GM19328 (cell line): ENCODE measurements around the gene SHB.

Experiments
- ATAC-seq: cut with Tn5 transposase; IDR thresholded peaks from one replicate; pipeline ENCODE4 v1.9.1; 2021; ENCODE audit warnings: mild to moderate bottlenecking, moderate library complexity; ENCODE audit not compliant: unreplicated experiment

SHB gene

GRCh38 chr9:38043931-38044623 lies 24.9 kb downstream of the SHB start:
- no peak for ATAC-seq

GRCh38 chr9:38042626-38043357 lies 26.2 kb downstream of the SHB start:
- ATAC-seq = no peak

- ATAC-seq = no peak
Observed at GRCh38 chr9:38041564-38042243, 27.3 kb downstream of the SHB start.

GRCh38 chr9:38039907-38040682 lies 28.9 kb downstream of the SHB start:
- no peak for ATAC-seq

- no peak for ATAC-seq
Observed at GRCh38 chr9:38039090-38039906, 29.7 kb downstream of the SHB start.

GRCh38 chr9:38038307-38039089 lies 30.5 kb downstream of the SHB start:
- ATAC-seq = no peak

GRCh38 chr9:38037981-38038306 lies 31.1 kb downstream of the SHB start:
- no peak for ATAC-seq

GRCh38 chr9:38036359-38037084 lies 32.5 kb downstream of the SHB start:
- ATAC-seq = no peak

GRCh38 chr9:38035873-38036272 lies 33.2 kb downstream of the SHB start:
- ATAC-seq = no peak

- ATAC-seq = no peak
Observed at GRCh38 chr9:38033941-38034340, 35.1 kb downstream of the SHB start.

GRCh38 chr9:38032266-38033110 lies 36.5 kb downstream of the SHB start:
- ATAC-seq = no peak

- no peak for ATAC-seq
Observed at GRCh38 chr9:38031594-38031993, 37.4 kb downstream of the SHB start.

GRCh38 chr9:38030658-38031057 lies 38.4 kb downstream of the SHB start:
- no peak for ATAC-seq

- ATAC-seq = no peak
Observed at GRCh38 chr9:38029915-38030638, 39.0 kb downstream of the SHB start.

GRCh38 chr9:38027714-38028113 lies 41.3 kb downstream of the SHB start:
- no peak for ATAC-seq

GRCh38 chr9:38026840-38027527 lies 42.0 kb downstream of the SHB start:
- ATAC-seq = no peak
